GM12878 (cell line): ENCODE results near the gene LRRC27. TPM values are rescaled to one million over a fixed set of nuclear protein-coding genes. Genes with fewer than 3 reads are reported as not detected.

Experiments used
- ATAC-seq: fragments of 200-7000 bp; cut with Tn5 transposase; 3 replicates; pipeline ENCODE4 v1.9.1; 2020; ENCODE audit warnings: mild to moderate bottlenecking, moderate library complexity
- BruUV-seq: library from RNA; stranded (reverse); fragments of 400-500 nt; replicated peaks from 2 replicates; lab custom pipeline; 2021; lab: Mats Ljungman, UMichigan
- CTCF ChIA-PET: fragments of 300-600 bp; sonication (Branson Sonifier 250); formaldehyde crosslinking; extraction: SDS; loops from one replicate; lab custom pipeline; 2021; ENCODE audit warnings: inconsistent platforms; lab: Yijun Ruan, JAX
- POLR2A ChIA-PET: fragments of 350-600 bp; formaldehyde crosslinking; extraction: SDS; loops from one replicate; lab custom pipeline; 2021; ENCODE audit warnings: inconsistent platforms; lab: Charles Lee
- RAD21 ChIA-PET: fragments of 300-600 bp; sonication (Branson Sonifier 250); formaldehyde crosslinking; loops from one replicate; lab custom pipeline; 2023; ENCODE audit warnings: antibody characterized with exemption; ENCODE audit not compliant: unreplicated experiment; lab: Charles Lee
- SMC1A ChIA-PET: fragments of 300-600 bp; sonication (Branson Sonifier 250); formaldehyde crosslinking; loops from one replicate; lab custom pipeline; 2023; ENCODE audit not compliant: unreplicated experiment, uncharacterized antibody; lab: Charles Lee
- DNase-seq: peaks from one replicate; pipeline ENCODE4 v3.0.0-alpha.2; 2011; ENCODE audit warnings: low read depth, low spot score
- FAIRE-seq: peaks from 3 replicates; lab custom pipeline; 2011; peaks lifted over from hg19 to GRCh38; lab: Jason Lieb, UNC
- H2AFZ ChIP-seq: 2 replicates; pipeline ENCODE4 v1.6.0; 2011; ENCODE audit warnings: low read depth, low read length, control low read depth; ENCODE audit not compliant: control insufficient read depth
- H3K27ac ChIP-seq: 2 replicates; pipeline ENCODE4 v1.5.1; 2011; ENCODE audit warnings: control low read depth; ENCODE audit not compliant: control insufficient read depth, insufficient read depth
- H3K27me3 ChIP-seq, 2 experiments: replicated peaks in 1 of 2; 2 replicates each; pipeline versions ENCODE4 v1.6.0 to v1.6.1; 2011; ENCODE audit warnings: low read length in 1 of 2; ENCODE audit not compliant: control insufficient read depth in 2 of 2, insufficient read depth in 2 of 2
- H3K36me3 ChIP-seq, 2 experiments: 2 replicates each; pipeline ENCODE4 v1.5.1; 2011; ENCODE audit warnings: low read length in 1 of 2; ENCODE audit not compliant: control insufficient read depth in 2 of 2, insufficient read depth in 2 of 2
- H3K4me1 ChIP-seq: 2 replicates; pipeline ENCODE4 v1.6.1; 2011; ENCODE audit warnings: mild to moderate bottlenecking, low read length, moderate library complexity, mixed read lengths; ENCODE audit not compliant: control insufficient read depth, insufficient read depth
- H3K4me2 ChIP-seq: 2 replicates; pipeline ENCODE4 v1.6.0; 2011; ENCODE audit warnings: control low read depth; ENCODE audit not compliant: control insufficient read depth, insufficient read depth
- H3K4me3 ChIP-seq: fragments of 200-600 bp; sonication (generic); 2 replicates; pipeline ENCODE4 v1.5.1; 2016
- H3K79me2 ChIP-seq: 2 replicates; pipeline ENCODE4 v1.6.0; 2011; ENCODE audit warnings: low read length; ENCODE audit not compliant: control insufficient read depth, insufficient read depth
- H3K9ac ChIP-seq: 2 replicates; pipeline ENCODE4 v1.8.0; 2011; ENCODE audit warnings: low read length, control low read depth, mixed read lengths; ENCODE audit not compliant: control insufficient read depth, insufficient read depth
- H3K9me3 ChIP-seq: replicated peaks from 3 replicates; pipeline ENCODE4 v1.5.1; 2011; ENCODE audit warnings: mild to moderate bottlenecking, low read length; ENCODE audit not compliant: control insufficient read depth, insufficient read depth
- H4K20me1 ChIP-seq: 2 replicates; pipeline ENCODE4 v1.6.0; 2011; ENCODE audit not compliant: control insufficient read depth, insufficient read depth
- FOXK2 ChIP-seq: fragments of 450-650 bp; IDR thresholded peaks from 2 replicates; pipeline ENCODE4 v1.6.1; 2017; ENCODE audit warnings: mild to moderate bottlenecking, moderate library complexity
- MEF2B ChIP-seq: fragments of 450-650 bp; IDR thresholded peaks from 2 replicates; pipeline ENCODE4 v1.6.1; 2018; ENCODE audit warnings: mild to moderate bottlenecking, moderate library complexity; ENCODE audit not compliant: partially characterized antibody, poor library complexity, severe bottlenecking
- PAX5 ChIP-seq: IDR thresholded peaks from 2 replicates; pipeline ENCODE4 v1.6.1; 2011; ENCODE audit warnings: low read depth, low read length, borderline replicate concordance
- POLR2A ChIP-seq: IDR thresholded peaks from 2 replicates; pipeline ENCODE4 v1.6.1; 2011; ENCODE audit warnings: low read depth, mild to moderate bottlenecking, low read length
- RFX5 ChIP-seq: IDR thresholded peaks from 2 replicates; pipeline ENCODE4 v1.6.1; 2011; ENCODE audit warnings: low read depth, low read length, improper control_type of control experiment
- SMC3 ChIP-seq: IDR thresholded peaks from 2 replicates; pipeline ENCODE4 v1.6.1; 2011; ENCODE audit warnings: low read length, improper control_type of control experiment, borderline replicate concordance
- TAF1 ChIP-seq: IDR thresholded peaks from 2 replicates; pipeline ENCODE4 v1.6.1; 2011; ENCODE audit warnings: mild to moderate bottlenecking, low read depth, low read length, borderline replicate concordance
- YY1 ChIP-seq: IDR thresholded peaks from 2 replicates; pipeline ENCODE4 v1.6.1; 2011; ENCODE audit warnings: low read depth, mild to moderate bottlenecking, low read length
- ZNF592 ChIP-seq: fragments of 450-650 bp; IDR thresholded peaks from 2 replicates; pipeline ENCODE4 v1.6.1; 2017; ENCODE audit warnings: mild to moderate bottlenecking, moderate library complexity
- WGBS: methylation state at CpG from one replicate; pipeline ENCODE4 v1.1.6; 2016; ENCODE audit warnings: low lambda C conversion rate; ENCODE audit not compliant: insufficient replicate concordance, insufficient coverage; ENCODE audit errors: missing lambda C conversion rate; 5-methylcytosine and 5-hydroxymethylcytosine counted together
- in situ Hi-C: fragments of 300-500 bp; cut with MboI; formaldehyde crosslinking; loops from 9 replicates; pipeline ENCODE4 v1.14.3; 2018; ENCODE audit warnings: mixed read lengths
- intact Hi-C: fragments of 100-400 bp; cut with micrococcal nuclease; formaldehyde crosslinking; loops from one replicate; pipeline ENCODE4 v1.14.2; 2022; ENCODE audit not compliant: unreplicated experiment
- polyA plus RNA-seq, 11 experiments: library from polyadenylated mRNA; depleted of rRNA in 4 of 11; unstranded in 6 of 11; stranded (reverse) in 5 of 11; fragments of >200 nt; fragmentation: Nextera tagmentation in 4 of 11; fragmentation: Illumina TruSeq in 1 of 11; extraction: Ambion mirVana in 4 of 11; extraction: Trizol in 1 of 11; gene quantifications; 1 replicate in 1 of 11; 2 replicates in 10 of 11; pipeline versions ENCODE4 v1.2.1 to v1.2.3, GENCODE V29; 2011 to 2016; ENCODE audit warnings: inconsistent platforms in 2 of 11, missing spikeins in 2 of 11, low read depth in 1 of 11
- total RNA-seq, 4 experiments: library from RNA; depleted of rRNA in 3 of 4; stranded (reverse); fragments of >200 nt in 3 of 4; fragmentation: Illumina TruSeq in 1 of 4; extraction: Trizol in 1 of 4; gene quantifications; 2 replicates each; pipeline versions ENCODE4 v1.2.1 to v1.2.3, GENCODE V29; 2013 to 2021
- TF ChIP-seq, protein P1 (sequence below): IDR thresholded peaks from 2 replicates; pipeline ENCODE4 v1.6.1; 2011; ENCODE audit warnings: mild to moderate bottlenecking, low read depth, low read length, moderate library complexity; ENCODE audit not compliant: insufficient replicate concordance
- TF ChIP-seq, protein P2 (sequence below): fragments of 150-350 bp; IDR thresholded peaks from 2 replicates; pipeline ENCODE4 v1.6.1; 2016; ENCODE audit warnings: low read depth, low read length

The LRRC27 gene
- total and polyA plus RNA-seq, 10 of the 15 experiments (the other 5 are each of a cell fraction or from before 2014, with no cell fraction given): 0.48 to 6.9 (median 4.7) TPM

- RAD21 ChIA-PET: no interaction called here
- Histone ChIP-seq H3K79me2 (no peaks in the 10 kb centered on the region), H2AFZ (no peak overlapping the region), H3K9me3 (no peaks in the 10 kb centered on the region), H3K36me3 (no peaks in the 10 kb centered on the region), H3K4me3 (no peak overlapping the region), H4K20me1 (no peaks in the 10 kb centered on the region), H3K4me2 (no peak overlapping the region), H3K9ac (no peak overlapping the region), H3K4me1 (peaks cover 6% of the 10 kb centered on the region; the same call in 1 of the 2 replicates), H3K27ac (no peak overlapping the region), H3K27me3 (peaks cover 0 to 3% of the 10 kb centered on the region in 2 experiments; a peak in 3 of 4 replicates)
- intact Hi-C loops (no loop called here), in situ Hi-C loops (no loop called here)
- FAIRE-seq: no peak
- POLR2A ChIA-PET: no interaction called here
- BruUV-seq: no TSS peak
- CTCF ChIA-PET: interaction anchor here (1.2 kb wide), 1 partner anchor 50 kb away, joined by 3 read pairs; no protein-coding TSS in a partner anchor
- SMC1A ChIA-PET: no interaction called here
- no peak for DNase-seq
- TF ChIP-seq RFX5 (no peak), MEF2B (no peak), ZNF592 (no peak), POLR2A (no peak), YY1 (no peak), SMC3 (no peak), TAF1 (no peak), PAX5 (no peak), FOXK2 (no peak)
- TF ChIP-seq, protein P1, sequence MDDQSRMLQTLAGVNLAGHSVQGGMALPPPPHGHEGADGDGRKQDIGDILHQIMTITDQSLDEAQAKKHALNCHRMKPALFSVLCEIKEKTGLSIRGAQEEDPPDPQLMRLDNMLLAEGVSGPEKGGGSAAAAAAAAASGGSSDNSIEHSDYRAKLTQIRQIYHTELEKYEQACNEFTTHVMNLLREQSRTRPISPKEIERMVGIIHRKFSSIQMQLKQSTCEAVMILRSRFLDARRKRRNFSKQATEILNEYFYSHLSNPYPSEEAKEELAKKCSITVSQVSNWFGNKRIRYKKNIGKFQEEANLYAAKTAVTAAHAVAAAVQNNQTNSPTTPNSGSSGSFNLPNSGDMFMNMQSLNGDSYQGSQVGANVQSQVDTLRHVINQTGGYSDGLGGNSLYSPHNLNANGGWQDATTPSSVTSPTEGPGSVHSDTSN: no peak
- TF ChIP-seq, protein P2, sequence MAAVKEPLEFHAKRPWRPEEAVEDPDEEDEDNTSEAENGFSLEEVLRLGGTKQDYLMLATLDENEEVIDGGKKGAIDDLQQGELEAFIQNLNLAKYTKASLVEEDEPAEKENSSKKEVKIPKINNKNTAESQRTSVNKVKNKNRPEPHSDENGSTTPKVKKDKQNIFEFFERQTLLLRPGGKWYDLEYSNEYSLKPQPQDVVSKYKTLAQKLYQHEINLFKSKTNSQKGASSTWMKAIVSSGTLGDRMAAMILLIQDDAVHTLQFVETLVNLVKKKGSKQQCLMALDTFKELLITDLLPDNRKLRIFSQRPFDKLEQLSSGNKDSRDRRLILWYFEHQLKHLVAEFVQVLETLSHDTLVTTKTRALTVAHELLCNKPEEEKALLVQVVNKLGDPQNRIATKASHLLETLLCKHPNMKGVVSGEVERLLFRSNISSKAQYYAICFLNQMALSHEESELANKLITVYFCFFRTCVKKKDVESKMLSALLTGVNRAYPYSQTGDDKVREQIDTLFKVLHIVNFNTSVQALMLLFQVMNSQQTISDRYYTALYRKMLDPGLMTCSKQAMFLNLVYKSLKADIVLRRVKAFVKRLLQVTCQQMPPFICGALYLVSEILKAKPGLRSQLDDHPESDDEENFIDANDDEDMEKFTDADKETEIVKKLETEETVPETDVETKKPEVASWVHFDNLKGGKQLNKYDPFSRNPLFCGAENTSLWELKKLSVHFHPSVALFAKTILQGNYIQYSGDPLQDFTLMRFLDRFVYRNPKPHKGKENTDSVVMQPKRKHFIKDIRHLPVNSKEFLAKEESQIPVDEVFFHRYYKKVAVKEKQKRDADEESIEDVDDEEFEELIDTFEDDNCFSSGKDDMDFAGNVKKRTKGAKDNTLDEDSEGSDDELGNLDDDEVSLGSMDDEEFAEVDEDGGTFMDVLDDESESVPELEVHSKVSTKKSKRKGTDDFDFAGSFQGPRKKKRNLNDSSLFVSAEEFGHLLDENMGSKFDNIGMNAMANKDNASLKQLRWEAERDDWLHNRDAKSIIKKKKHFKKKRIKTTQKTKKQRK: no peak
- ATAC-seq: no peak
- 45% methylated on average over 12 of the region's 12 CpGs for WGBS
These were observed 61.1 kb downstream of the LRRC27 start for GRCh38 chr10:132392811-132393694.
